ENCODE measurements around the gene SOAT2.

SOAT2 gene, protein sequence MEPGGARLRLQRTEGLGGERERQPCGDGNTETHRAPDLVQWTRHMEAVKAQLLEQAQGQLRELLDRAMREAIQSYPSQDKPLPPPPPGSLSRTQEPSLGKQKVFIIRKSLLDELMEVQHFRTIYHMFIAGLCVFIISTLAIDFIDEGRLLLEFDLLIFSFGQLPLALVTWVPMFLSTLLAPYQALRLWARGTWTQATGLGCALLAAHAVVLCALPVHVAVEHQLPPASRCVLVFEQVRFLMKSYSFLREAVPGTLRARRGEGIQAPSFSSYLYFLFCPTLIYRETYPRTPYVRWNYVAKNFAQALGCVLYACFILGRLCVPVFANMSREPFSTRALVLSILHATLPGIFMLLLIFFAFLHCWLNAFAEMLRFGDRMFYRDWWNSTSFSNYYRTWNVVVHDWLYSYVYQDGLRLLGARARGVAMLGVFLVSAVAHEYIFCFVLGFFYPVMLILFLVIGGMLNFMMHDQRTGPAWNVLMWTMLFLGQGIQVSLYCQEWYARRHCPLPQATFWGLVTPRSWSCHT

DNA sequence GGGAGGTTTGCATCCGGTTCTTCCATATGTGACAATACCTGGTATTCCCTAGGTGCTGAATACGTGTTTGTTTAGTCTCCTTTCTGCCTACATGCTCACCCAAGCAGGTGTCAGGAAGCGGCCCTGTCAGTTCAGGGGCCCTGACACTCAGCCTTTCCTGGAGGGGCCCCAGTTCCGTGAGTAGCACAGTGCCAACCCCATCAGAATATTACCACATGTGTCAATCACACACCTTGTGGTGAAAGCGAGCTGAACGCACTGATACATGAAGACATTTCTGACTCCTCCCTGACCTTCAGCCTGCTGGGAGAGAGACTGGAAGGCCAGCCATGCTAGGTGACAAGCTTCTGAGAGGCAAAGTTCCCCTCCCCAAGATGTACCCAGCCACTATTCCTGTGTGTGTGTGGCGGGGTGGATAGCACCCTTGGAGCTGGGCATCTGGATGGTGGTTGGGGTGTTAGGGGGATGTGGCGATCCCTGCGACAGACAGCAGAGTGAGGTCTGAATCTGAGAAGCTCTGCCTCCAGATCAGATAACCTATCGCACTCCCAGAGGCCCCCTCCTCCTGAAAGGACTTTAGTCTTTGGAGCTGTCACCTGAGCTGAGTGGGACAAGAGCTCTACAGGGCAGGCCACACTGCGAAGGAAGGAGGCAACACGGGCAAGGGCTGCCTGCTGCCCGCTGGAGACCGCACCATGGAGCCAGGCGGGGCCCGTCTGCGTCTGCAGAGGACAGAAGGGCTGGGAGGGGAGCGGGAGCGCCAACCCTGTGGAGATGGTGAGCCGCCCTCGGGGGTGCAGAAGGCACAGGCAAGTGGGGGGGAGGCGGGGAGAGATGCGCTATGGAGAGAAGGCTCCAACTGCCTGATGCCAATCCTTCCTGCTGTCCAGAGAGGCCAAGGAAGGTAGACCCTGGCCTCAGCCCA lies at the start of gene SOAT2:
Gene SOAT2, plus strand, starts transcription at position 604 of the 925 bp plus-strand sequence. Its CDS starts 92 bp downstream, at position 696.
- no peak for DNase-seq

DNA sequence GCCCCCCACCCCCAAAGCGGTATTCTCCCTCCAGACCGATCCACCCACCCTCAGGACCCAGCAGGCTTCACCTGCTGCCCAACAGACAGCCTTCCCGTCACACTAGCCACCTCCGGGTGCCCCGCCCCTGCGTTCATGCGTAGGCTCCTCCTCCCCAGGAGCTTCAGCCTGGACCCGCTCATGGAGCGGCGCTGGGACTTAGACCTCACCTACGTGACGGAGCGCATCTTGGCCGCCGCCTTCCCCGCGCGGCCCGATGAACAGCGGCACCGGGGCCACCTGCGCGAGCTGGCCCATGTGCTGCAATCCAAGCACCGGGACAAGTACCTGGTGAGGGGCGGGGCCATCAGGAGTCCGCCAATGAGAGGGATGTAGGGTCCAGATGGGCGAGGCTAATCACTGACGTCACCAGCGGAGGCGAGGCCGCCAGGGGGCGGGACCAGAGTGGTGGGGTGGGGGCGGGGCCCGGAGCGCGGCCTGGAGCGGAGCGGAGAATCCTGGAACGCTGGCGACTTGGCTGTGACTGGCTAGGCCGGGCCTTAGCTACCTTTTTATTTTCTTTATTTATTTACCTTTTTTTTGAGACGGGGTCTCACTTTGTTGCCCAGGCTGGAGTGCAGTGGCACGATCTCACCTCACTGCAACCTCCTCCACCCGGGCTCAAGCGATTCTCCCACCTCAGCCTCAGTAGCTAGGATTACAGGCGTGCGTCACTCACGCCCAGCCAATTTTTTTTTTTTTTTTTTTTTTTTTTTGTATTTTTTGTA lies 49.0 kb upstream of the SOAT2 start:
- no peak for DNase-seq

DNA sequence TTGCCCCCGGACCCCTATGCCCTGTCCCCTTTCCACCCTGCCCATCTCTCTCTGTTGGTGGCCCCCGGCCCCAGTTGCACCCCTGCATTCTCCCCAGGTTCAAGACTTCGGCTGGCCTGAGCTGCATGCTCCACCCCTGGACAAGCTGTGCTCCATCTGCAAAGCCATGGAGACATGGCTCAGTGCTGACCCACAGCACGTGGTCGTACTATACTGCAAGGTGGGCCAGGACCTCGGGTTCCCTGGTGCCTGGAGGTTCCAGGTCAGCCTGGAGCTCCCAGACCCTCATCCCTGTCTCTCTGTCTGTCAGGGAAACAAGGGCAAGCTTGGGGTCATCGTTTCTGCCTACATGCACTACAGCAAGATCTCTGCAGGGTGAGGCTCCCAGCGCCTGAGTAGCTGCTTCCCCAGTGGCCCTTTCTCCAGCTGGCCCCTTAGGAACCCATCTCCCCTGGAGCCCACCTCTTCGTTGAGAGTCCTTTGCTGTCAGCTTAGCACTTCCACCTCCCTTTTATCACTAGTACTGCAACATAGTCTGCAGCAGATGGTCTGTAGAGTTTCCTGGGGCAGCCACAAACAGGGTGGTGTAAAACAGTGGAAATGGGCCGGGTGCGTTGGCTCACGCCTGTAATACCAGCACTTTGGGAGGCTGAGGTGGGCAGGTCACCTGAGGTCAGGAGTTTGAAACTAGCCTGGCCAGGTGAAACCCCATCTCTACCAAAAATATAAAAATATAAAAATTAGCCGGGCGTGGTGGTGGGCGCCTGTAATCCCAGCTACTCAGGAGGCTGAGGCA lies 47.6 kb upstream of the SOAT2 start:
- no peak for DNase-seq

DNA sequence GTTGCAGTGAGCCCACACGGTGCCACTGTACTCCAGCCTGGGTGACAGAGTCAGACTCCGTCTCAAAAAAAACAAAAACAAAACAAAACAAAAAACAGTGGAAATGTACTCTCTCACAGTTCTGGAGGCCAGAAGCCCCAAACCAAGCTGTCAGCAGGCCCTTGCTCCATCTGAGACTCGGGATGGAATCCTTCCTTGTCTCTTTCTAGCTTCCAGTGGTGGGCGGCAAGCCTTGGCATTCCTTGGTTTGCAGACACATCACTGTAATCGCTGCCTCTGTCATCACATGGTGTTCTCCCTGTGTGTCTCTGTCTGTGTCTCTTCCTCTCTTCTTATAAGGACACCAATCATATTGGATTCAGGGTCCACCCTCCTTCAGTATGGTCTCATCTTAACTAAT lies 47.0 kb upstream of the SOAT2 start:
- no peak for DNase-seq

DNA sequence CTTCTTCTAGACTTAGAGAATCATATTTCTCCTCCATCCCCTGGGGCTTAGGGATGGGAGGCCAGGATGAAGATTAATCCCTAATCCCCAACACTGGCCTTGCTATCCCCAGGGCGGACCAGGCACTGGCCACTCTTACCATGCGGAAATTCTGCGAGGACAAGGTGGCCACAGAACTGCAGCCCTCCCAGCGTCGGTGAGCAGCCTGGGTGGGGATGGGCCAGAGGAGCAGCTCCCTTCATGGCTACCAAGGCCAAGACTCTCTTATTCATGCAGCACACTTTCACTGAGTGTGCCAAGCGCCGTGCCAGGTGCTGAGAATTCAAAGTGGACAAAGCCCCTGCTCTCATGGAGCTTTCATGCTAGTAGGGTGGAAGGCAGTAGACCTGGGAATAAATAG lies 46.4 kb upstream of the SOAT2 start:
- DNase-seq: no peak

DNA sequence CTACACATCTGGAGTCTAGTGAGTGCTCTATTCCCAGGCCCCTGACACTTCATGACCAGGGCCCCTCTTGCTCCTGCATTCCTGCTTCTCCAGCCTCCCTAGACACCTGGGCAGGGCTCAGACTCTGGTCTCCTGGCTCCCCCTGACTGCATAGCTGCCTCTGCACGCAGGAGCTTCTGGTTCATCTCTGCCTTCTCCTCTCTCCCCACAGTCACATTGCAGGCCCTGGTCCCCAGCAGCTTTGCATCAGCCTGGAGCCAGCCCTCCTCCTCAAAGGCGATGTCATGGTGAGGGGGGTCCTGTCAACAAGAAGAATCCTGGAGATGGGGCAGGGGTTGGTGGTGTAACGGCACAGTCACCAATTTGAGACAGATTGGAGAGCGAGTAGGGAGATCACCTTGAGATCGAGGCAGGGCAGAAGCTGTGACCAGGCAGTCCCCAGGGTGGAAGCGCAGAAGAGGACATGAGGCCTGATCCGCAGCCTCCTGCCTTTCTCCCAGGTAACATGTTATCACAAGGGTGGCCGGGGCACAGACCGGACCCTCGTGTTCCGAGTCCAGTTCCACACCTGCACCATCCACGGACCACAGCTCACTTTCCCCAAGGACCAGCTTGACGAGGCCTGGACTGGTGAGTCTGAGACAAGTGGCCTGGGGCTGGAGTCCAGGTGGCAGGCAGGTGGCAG lies 45.3 kb upstream of the SOAT2 start:
- DNase-seq: no peak

DNA sequence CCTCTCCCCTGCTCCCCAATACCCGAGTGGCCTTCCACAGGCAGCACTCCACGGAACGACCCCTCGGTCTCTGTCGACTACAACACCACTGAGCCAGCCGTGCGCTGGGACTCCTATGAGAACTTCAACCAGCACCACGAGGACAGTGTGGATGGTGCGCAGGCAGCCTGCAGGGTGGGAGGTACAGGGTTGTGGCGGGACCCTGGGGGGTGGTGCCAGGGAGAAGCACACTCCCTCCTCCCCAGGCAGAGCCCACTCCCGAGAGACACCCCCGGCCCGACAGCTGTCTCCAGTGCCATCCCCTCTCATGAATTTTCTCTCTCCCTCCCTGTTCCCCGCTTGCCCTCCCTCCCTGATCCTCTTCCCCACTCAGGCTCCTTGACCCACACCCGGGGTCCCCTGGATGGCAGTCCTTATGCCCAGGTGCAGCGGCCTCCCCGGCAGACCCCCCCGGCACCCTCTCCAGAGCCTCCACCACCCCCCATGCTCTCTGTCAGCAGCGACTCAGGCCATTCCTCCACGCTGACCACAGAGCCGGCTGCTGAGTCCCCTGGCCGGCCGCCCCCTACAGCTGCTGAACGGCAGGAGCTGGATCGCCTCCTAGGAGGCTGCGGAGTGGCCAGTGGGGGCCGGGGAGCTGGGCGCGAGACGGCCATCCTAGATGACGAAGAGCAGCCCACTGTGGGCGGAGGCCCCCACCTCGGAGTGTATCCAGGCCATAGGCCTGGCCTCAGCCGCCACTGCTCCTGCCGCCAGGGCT lies 44.4 kb upstream of the SOAT2 start:
- no peak for DNase-seq

DNA sequence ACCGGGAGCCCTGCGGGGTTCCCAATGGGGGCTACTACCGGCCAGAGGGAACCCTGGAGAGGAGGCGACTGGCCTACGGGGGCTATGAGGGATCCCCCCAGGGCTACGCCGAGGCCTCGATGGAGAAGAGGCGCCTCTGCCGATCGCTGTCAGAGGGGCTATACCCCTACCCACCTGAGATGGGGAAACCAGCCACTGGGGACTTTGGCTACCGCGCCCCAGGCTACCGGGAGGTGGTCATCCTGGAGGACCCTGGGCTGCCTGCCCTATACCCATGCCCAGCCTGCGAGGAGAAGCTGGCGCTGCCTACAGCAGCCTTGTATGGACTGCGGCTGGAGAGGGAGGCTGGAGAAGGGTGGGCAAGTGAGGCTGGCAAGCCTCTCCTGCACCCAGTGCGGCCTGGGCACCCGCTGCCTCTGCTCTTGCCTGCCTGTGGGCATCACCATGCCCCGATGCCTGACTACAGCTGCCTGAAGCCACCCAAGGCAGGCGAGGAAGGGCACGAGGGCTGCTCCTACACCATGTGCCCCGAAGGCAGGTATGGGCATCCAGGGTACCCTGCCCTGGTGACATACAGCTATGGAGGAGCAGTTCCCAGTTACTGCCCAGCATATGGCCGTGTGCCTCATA lies 43.7 kb upstream of the SOAT2 start:
- DNase-seq: no peak

DNA sequence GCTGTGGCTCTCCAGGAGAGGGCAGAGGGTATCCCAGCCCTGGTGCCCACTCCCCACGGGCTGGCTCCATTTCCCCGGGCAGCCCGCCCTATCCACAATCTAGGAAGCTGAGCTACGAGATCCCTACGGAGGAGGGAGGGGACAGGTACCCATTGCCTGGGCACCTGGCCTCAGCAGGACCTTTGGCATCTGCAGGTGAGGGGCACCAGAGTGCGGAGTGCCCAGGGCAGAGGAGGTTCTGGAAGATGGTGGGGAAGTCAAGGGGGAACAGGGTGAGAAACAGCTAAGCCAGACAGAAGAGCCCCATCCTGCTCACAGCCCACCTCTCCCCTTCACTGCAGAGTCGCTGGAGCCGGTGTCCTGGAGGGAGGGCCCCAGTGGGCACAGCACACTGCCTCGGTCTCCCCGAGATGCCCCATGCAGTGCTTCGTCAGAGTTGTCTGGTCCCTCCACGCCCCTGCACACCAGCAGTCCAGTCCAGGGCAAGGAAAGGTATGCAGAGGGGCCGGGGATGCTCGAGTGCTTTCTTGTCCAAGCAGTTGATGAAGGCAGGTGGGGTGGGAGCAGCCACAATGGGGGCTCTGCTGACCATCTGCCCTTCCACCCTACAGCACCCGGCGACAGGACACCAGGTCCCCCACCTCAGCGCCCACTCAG lies 43.1 kb upstream of the SOAT2 start:
- no peak for DNase-seq

DNA sequence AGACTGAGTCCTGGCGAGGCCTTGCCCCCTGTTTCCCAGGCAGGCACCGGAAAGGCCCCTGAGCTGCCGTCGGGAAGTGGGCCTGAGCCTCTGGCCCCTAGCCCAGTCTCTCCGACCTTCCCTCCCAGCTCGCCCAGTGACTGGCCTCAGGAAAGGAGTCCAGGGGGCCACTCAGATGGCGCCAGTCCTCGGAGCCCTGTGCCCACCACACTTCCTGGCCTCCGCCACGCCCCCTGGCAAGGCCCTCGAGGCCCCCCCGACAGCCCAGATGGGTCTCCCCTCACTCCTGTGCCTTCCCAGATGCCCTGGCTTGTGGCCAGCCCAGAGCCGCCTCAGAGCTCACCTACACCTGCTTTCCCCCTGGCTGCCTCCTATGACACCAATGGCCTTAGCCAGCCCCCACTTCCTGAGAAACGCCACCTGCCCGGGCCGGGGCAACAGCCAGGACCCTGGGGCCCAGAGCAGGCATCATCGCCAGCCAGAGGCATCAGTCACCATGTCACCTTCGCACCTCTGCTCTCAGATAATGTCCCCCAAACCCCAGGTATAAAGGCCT lies 42.5 kb upstream of the SOAT2 start:
- no peak for DNase-seq

DNA sequence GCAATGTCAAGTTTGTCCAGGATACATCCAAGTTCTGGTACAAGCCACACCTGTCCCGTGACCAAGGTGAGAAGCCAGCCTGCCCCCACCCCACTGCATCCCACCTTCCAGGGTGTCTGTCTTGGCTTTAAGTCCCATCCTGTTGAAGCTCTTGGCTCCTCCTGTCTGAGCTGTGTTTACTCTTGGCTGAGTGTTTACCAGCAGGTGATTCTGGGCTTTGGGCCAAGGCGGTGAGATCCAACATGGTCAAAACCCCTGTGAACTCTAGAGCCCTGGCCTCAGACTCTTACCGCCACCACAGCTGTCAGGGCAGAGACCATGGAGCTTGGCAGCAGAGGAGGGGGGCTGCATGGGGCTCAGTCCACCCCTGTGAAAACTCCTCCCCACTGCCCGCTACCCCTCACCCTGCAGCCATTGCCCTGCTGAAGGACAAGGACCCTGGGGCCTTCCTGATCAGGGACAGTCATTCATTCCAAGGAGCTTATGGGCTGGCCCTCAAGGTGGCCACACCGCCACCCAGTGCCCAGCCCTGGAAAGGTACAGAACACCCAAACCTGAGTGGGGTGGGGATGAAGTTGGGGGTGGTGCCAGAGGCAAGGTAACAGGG lies 41.8 kb upstream of the SOAT2 start:
- no peak for DNase-seq

DNA sequence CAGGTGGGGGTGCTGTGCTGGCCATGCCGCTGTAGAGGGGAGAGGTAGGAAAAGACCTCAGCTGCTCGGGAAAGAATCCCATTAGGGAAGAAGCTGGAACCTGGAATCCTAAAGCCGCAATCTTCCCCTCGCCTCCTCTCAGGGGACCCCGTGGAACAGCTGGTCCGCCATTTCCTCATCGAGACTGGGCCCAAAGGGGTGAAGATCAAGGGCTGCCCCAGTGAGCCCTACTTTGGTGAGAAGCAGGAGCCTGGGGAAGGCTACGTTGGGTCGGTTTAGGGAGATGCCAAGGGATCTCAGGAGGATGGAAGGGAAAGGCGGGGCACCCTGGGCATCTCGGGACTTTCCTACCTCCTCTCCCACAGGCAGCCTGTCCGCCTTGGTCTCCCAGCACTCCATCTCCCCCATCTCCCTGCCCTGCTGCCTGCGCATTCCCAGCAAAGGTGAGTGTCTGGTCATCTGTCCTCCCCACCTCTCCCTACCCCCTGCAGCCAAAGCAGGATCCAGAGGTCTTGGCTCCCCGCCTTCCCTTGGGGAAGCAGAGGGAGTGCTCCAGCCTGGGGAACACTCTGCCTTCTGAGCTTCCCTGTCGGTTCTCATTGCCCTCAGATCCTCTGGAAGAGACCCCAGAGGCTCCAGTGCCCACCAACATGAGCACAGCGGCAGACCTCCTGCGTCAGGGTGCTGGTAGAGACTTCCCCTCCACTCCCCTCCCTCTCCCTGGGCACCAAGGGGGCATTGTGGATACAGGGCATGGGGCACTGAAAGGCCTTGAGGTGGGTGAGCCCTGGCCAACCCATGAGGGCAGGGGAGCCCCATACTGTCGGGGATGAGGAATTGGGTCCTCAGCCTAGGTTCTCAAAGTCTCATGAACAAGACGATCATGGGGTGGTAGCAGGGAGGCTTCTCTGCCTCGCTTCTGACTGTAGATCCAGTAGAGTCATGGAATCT lies 41.0 kb upstream of the SOAT2 start:
- DNase-seq: no peak

DNA sequence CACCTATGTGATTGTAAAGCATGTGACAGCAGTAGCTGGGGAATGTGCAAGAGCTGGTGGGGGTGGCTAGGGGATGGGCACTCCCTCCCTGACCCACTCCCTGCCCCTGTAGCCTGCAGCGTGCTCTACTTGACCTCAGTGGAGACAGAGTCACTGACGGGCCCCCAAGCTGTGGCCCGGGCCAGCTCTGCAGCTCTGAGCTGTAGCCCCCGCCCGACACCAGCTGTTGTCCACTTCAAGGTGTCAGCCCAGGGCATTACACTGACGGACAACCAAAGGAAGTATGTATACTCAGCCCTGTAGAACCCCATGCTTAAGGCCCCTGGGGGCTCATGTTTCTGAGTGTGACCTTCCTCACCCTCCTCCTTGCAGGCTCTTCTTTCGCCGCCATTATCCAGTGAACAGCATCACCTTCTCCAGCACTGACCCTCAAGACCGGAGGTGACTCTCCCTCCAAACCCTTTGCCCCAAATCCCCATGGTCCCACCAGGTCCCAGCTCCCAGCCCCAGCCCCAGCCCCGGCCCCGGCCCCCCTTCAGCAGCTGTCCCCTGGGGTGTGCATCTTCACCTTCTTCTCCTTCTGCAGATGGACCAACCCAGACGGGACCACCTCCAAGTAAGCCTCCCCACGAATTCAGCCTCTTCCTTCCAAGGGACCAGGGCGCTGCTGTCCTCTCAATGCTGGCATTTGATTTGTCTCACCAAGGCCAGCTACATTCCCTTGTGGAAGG lies 40.1 kb upstream of the SOAT2 start:
- no peak for DNase-seq

DNA sequence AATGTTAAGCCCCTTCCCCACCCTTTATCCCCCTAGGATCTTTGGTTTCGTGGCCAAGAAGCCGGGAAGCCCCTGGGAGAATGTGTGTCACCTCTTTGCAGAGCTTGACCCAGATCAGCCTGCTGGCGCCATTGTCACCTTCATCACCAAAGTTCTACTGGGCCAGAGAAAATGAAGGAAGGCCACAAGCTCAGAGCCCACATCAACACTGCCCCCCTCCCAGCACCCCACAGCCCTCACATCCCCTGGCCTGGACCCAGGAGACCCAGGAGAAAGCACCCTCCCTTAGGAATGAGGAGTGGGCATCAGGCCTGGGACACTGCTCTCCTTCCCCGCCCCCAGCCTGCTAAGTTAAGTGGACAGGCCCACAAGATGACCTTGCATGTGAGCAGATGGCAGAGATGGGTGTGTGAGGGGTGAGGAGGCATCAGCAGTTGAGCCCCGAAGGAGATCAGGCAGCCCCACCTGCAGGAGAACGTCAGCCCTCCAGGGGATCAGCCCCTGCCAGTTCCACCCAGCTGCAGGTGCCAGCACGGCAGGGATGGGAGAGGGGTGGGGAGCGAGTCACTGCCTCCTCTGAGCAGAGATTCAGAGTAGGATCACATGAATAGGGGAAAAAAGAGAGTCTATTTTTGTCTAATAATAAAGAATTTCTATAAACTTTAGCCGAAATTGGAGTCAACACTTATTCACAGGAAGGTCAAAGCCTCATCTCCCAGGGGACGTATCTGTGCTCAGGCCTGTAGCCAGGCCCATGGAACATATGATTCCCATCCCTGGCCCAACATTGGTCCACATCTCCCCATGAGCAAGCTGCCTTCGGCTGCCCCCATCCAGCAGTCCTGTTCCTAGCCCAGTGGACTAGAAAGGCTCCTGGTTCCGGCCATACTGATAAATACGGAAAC lies 39.3 kb upstream of the SOAT2 start:
- no peak for DNase-seq

DNA sequence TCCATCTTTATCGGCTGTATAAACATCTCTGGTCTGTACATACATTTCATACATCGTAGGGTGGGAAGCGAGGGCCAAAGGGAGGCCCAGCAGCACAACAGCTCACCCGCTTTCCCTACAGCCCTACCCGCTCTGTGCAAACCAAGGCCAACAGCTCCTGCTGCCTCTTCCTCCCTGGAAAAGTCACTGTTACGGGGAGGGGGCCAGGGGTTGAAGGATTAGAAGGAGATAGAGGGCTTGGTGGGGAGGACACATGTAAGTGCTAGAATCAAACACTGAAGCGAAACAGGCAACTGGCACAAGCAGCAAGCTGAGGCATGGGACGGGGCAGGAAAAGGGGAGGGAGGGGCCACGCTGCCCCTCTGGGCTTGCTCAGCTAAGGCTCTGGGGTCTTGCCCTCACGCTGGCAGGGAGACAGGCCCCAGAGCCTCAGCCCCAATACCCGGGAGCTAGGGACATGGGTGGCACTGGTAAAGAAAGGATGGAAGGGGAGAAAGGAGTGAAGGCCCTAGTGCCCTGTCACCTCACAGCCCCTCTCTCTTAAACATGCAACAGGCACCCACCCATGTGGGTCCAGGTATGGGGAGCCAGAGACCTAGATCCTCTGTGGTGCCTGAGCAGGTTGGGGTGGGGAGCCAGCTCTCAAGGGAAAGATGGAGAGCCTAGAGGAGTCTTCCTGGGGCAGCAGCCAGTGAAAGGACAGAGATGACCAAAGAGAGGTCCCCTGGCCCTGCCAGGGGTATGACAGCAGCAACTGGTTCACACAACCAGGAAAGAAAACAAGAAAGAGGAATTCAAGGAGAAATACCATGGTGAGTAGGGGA lies 38.5 kb upstream of the SOAT2 start:
- DNase-seq: no peak

Measured in GF-D8 (cell line).